Measurements from ENCODE around the gene PRAMEF4.

GRCh38 chr1:12851779-12852178 is 34.2 kb downstream of the PRAMEF4 start:
- TF ChIP-seq ETV6 (CRISPR knock-in tag; IDR thresholded peaks at IDR 0.05) (no peak), ARID4B (CRISPR knock-in tag; IDR thresholded peaks at IDR 0.05; ENCODE audit: borderline replicate concordance) (no peak), PRDM15 (CRISPR knock-in tag; IDR thresholded peaks at IDR 0.05) (no peak), CBFB (CRISPR knock-in tag; IDR thresholded peaks at IDR 0.05; ENCODE audit: low read depth) (no peak), E2F4 (CRISPR knock-in tag; IDR thresholded peaks at IDR 0.05; ENCODE audit: borderline replicate concordance, low read depth) (no peak)

Measured in WTC11 (cell line).